ENCODE data around the gene KIAA0232. TPM values are rescaled to one million over a fixed set of nuclear protein-coding genes. Genes with fewer than 3 reads are reported as not detected.

KIAA0232 gene
- total and polyA plus RNA-seq, 9 of the 15 experiments (the other 6 are each of a cell fraction or from before 2014, with no cell fraction given) = 3.5 to 17.4 (median 13.0) TPM

GRCh38 chr4:6782147-6782845 lies at the start of gene KIAA0232 (continued):
- TF ChIP-seq TEAD2 (tag; IDR thresholded peaks at IDR 0.05) (no peak), TAF15 (IDR thresholded peaks at IDR 0.05; ENCODE audit: low read depth, low read length) (no peak), CHD2 (IDR thresholded peaks at IDR 0.05; ENCODE audit: low read depth, low read length) (peak; percentile 90), ERF (CRISPR knock-in tag; IDR thresholded peaks at IDR 0.05) (0 out of 2 replicates have a peak, but pooled peaks have one; percentile 60), ZBTB17 (CRISPR knock-in tag; IDR thresholded peaks at IDR 0.05) (peak; percentile 51; the same call in 1 of the 2 replicates), TEAD1 (CRISPR knock-in tag; IDR thresholded peaks at IDR 0.05) (0 out of 4 replicates have a peak, but pooled peaks of 1 of the 2 experiments have one; percentile 25), GTF3C2 (IDR thresholded peaks at IDR 0.05; ENCODE audit: borderline replicate concordance, extremely low read depth, insufficient read length) (no peak), CHD4 (IDR thresholded peaks at IDR 0.05; ENCODE audit: insufficient read depth, insufficient replicate concordance, low read depth, low read length, poor library complexity, severe bottlenecking) (no peak), NR3C1 (CRISPR knock-in tag; IDR thresholded peaks at IDR 0.05) (no peak), PTTG1 (tag; IDR thresholded peaks at IDR 0.05; ENCODE audit: low read depth) (no peak), ZNF512 (tag; IDR thresholded peaks at IDR 0.05) (no peak), KAT2B (IDR thresholded peaks at IDR 0.05; ENCODE audit: low read depth, low read length) (no peak), CCAR2 (IDR thresholded peaks at IDR 0.05; ENCODE audit: low read depth, low read length) (no peak), ZBTB7A (IDR thresholded peaks at IDR 0.05; ENCODE audit: borderline replicate concordance, control insufficient read depth, low read depth, low read length) (peak; percentile 42; the same call in 1 of the 2 replicates), ZNF146 (CRISPR knock-in tag; IDR thresholded peaks at IDR 0.05; ENCODE audit: unreplicated experiment) (no peak), THRA (IDR thresholded peaks at IDR 0.05) (no peak)

Measured in K562 (cell line).